ENCODE results near the gene TAMALIN.

Gene TAMALIN

GRCh38 chr12:52014567-52015530 is 8.1 kb downstream of the TAMALIN start:
- DNase-seq, result no peak

- DNase-seq, result no peak
Observed at GRCh38 chr12:52015532-52016041, 8.8 kb downstream of the TAMALIN start.

- peak in 1 of 2 experiments; percentile 61 for DNase-seq
Observed at GRCh38 chr12:52018433-52019112, 11.8 kb downstream of the TAMALIN start.

- DNase-seq, result no peak
Observed at GRCh38 chr12:52019113-52019770, 12.5 kb downstream of the TAMALIN start.

GRCh38 chr12:52020539-52021336 is 14.0 kb downstream of the TAMALIN start:
- DNase-seq, result peak; percentile 55 to 83

GRCh38 chr12:52022841-52023181 is 16.1 kb downstream of the TAMALIN start:
- no peak for DNase-seq

GRCh38 chr12:52023182-52023975 is 16.6 kb downstream of the TAMALIN start:
- peak; percentile 43 to 73 for DNase-seq

- peak in 1 of 2 experiments; percentile 58 for DNase-seq
Observed at GRCh38 chr12:52023976-52024688, 17.4 kb downstream of the TAMALIN start.

GRCh38 chr12:52024845-52025230 is 18.1 kb downstream of the TAMALIN start:
- no peak for DNase-seq

GRCh38 chr12:52026263-52026662 is 19.5 kb downstream of the TAMALIN start:
- DNase-seq, result no peak

- no peak for DNase-seq
Observed at GRCh38 chr12:52027085-52027843, 20.5 kb downstream of the TAMALIN start.

GRCh38 chr12:52029685-52030084 is 22.9 kb downstream of the TAMALIN start:
- DNase-seq, result peak; percentile 70 to 91

GRCh38 chr12:52032446-52032803 is 25.7 kb downstream of the TAMALIN start:
- DNase-seq, result peak in 1 of 2 experiments; percentile 13

- peak; percentile 86 to 91 for DNase-seq
Observed at GRCh38 chr12:52032804-52033445, 26.2 kb downstream of the TAMALIN start.

GRCh38 chr12:52033446-52034140 is 26.8 kb downstream of the TAMALIN start:
- DNase-seq, result peak in 1 of 2 experiments; percentile 41

GRCh38 chr12:52035190-52035589 is 28.4 kb downstream of the TAMALIN start:
- no peak for DNase-seq

GRCh38 chr12:52035926-52036325 is 29.2 kb downstream of the TAMALIN start:
- no peak for DNase-seq

- DNase-seq, result peak in 1 of 2 experiments; percentile 51
Observed at GRCh38 chr12:52036587-52037171, 29.9 kb downstream of the TAMALIN start.

All from NCI-H524 (cell line).